ENCODE measurements around the gene ZYG11A. TPM values are rescaled to one million over a fixed set of nuclear protein-coding genes. Genes with fewer than 3 reads are reported as not detected.
A peak's percentile ranks its signal among the peaks of the same experiment; 100 is the strongest.

Gene ZYG11A
- total and polyA plus RNA-seq, 2 of the 13 experiments (the other 11 are each of a cell fraction or from before 2014, with no cell fraction given) = not detected

DNA sequence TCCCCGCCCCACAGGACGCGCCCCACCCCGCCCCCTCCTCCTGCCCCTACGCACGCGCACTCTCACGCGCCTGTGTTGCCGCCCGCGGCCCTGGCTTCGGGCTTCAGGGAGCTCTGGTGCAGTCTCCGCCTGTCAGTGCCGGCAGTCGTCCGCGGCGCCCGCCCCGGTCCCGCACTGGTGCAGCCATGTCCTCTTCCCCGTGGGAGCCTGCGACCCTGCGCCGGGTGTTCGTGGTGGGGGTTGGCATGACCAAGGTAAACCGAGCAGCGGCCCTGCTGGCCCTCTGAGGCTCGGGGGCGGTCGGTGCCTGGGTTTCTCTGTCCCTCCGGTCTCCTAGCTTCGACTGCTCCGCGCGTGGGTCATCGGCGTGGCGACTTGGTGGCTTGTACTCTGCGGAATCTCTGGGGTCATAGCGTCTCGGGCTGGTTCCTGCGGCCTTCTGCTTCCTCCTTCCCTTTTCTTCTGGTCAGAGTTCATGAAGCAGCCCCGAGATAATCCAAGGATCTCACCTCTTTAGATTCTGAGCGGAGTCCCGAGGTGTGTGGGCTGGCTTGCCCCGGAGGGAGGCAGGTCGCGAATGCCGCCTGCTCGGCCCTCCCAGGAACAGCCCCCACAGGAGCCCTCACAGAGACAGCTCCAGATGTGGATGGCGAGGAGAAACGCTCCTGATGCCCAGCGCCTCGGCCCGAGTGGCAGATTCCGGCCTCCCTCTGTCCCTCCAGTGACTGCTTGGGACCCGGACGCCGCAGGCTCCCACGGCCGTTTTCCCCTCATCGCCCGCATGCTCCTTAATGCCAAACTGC is 84.9 kb downstream of the ZYG11A start, which contains the start of gene SCP2 (continued):
- TF ChIP-seq, protein P1, sequence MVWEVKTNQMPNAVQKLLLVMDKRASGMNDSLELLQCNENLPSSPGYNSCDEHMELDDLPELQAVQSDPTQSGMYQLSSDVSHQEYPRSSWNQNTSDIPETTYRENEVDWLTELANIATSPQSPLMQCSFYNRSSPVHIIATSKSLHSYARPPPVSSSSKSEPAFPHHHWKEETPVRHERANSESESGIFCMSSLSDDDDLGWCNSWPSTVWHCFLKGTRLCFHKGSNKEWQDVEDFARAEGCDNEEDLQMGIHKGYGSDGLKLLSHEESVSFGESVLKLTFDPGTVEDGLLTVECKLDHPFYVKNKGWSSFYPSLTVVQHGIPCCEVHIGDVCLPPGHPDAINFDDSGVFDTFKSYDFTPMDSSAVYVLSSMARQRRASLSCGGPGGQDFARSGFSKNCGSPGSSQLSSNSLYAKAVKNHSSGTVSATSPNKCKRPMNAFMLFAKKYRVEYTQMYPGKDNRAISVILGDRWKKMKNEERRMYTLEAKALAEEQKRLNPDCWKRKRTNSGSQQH (CRISPR knock-in tag; IDR thresholded peaks at IDR 0.05; ENCODE audit: low read depth) = no peak
- no peak for TF ChIP-seq SYNCRIP (IDR thresholded peaks at IDR 0.05; ENCODE audit: insufficient read depth, low read depth, low read length)
- no peak for TF ChIP-seq NFIC (IDR thresholded peaks at IDR 0.05; ENCODE audit: low read length)
- no peak for TF ChIP-seq ZNF891 (CRISPR knock-in tag; IDR thresholded peaks at IDR 0.05)
- no peak; the same call in 1 of the 2 replicates for TF ChIP-seq RFXAP (CRISPR knock-in tag; IDR thresholded peaks at IDR 0.05; ENCODE audit: borderline replicate concordance)
- TF ChIP-seq ZNF589 (CRISPR knock-in tag; conservative IDR thresholded peaks at IDR 0.05) = no peak
- TF ChIP-seq ZNF124 (CRISPR knock-in tag; IDR thresholded peaks at IDR 0.05) = no peak; the same call in 1 of the 2 replicates
- TF ChIP-seq, protein P2, sequence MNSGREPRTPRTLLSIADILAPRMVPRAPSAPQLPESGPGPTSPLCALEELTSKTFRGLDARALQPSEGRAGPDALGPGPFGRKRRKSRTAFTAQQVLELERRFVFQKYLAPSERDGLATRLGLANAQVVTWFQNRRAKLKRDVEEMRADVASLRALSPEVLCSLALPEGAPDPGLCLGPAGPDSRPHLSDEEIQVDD (CRISPR knock-in tag; IDR thresholded peaks at IDR 0.05; ENCODE audit: borderline replicate concordance) = no peak
- TF ChIP-seq MBD4 (IDR thresholded peaks at IDR 0.05; ENCODE audit: borderline replicate concordance, low read length) = no peak
- TF ChIP-seq NR2F6 (IDR thresholded peaks at IDR 0.05) = no peak
- no peak for TF ChIP-seq NR2F6 (CRISPR knock-in tag; IDR thresholded peaks at IDR 0.05)
- peak; percentile 77 for TF ChIP-seq POLR2AphosphoS5 (IDR thresholded peaks at IDR 0.05; ENCODE audit: low read depth, low read length)
- no peak for TF ChIP-seq ZNF577 (CRISPR knock-in tag; IDR thresholded peaks at IDR 0.05; ENCODE audit: borderline replicate concordance, low read depth)
- TF ChIP-seq, protein P3, sequence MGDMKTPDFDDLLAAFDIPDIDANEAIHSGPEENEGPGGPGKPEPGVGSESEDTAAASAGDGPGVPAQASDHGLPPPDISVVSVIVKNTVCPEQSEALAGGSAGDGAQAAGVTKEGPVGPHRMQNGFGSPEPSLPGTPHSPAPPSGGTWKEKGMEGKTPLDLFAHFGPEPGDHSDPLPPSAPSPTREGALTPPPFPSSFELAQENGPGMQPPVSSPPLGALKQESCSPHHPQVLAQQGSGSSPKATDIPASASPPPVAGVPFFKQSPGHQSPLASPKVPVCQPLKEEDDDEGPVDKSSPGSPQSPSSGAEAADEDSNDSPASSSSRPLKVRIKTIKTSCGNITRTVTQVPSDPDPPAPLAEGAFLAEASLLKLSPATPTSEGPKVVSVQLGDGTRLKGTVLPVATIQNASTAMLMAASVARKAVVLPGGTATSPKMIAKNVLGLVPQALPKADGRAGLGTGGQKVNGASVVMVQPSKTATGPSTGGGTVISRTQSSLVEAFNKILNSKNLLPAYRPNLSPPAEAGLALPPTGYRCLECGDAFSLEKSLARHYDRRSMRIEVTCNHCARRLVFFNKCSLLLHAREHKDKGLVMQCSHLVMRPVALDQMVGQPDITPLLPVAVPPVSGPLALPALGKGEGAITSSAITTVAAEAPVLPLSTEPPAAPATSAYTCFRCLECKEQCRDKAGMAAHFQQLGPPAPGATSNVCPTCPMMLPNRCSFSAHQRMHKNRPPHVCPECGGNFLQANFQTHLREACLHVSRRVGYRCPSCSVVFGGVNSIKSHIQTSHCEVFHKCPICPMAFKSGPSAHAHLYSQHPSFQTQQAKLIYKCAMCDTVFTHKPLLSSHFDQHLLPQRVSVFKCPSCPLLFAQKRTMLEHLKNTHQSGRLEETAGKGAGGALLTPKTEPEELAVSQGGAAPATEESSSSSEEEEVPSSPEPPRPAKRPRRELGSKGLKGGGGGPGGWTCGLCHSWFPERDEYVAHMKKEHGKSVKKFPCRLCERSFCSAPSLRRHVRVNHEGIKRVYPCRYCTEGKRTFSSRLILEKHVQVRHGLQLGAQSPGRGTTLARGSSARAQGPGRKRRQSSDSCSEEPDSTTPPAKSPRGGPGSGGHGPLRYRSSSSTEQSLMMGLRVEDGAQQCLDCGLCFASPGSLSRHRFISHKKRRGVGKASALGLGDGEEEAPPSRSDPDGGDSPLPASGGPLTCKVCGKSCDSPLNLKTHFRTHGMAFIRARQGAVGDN (CRISPR knock-in tag; IDR thresholded peaks at IDR 0.05) = peak; percentile 87
- TF ChIP-seq KAT8 (CRISPR knock-in tag; IDR thresholded peaks at IDR 0.05) = no peak; the same call in 1 of the 2 replicates
- TF ChIP-seq HNRNPL (IDR thresholded peaks at IDR 0.05; ENCODE audit: low read depth, low read length) = 0 out of 2 replicates have a peak, but pooled peaks have one; percentile 40
- TF ChIP-seq ZNF34 (CRISPR knock-in tag; IDR thresholded peaks at IDR 0.05; ENCODE audit: borderline replicate concordance) = no peak
- TF ChIP-seq EHMT2 (IDR thresholded peaks at IDR 0.05; ENCODE audit: borderline replicate concordance, low read depth, low read length) = no peak
- TF ChIP-seq ADNP (CRISPR knock-in tag; IDR thresholded peaks at IDR 0.05) = no peak
- no peak for TF ChIP-seq RBM22 (optimal IDR thresholded peaks at IDR 0.05; ENCODE audit: low read length)
- TF ChIP-seq, protein P4, sequence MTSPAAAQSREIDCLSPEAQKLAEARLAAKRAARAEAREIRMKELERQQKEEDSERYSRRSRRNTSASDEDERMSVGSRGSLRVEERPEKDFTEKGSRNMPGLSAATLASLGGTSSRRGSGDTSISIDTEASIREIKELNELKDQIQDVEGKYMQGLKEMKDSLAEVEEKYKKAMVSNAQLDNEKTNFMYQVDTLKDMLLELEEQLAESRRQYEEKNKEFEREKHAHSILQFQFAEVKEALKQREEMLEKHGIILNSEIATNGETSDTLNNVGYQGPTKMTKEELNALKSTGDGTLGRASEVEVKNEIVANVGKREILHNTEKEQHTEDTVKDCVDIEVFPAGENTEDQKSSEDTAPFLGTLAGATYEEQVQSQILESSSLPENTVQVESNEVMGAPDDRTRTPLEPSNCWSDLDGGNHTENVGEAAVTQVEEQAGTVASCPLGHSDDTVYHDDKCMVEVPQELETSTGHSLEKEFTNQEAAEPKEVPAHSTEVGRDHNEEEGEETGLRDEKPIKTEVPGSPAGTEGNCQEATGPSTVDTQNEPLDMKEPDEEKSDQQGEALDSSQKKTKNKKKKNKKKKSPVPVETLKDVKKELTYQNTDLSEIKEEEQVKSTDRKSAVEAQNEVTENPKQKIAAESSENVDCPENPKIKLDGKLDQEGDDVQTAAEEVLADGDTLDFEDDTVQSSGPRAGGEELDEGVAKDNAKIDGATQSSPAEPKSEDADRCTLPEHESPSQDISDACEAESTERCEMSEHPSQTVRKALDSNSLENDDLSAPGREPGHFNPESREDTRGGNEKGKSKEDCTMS (CRISPR knock-in tag; conservative IDR thresholded peaks at IDR 0.05) = no peak

Measured in HepG2 (cell line).